ENCODE measurements around the gene ABHD17A. TPM values are rescaled to one million over a fixed set of nuclear protein-coding genes. Genes with fewer than 3 reads are reported as not detected.

The ABHD17A gene
- total and polyA plus RNA-seq, 9 of the 15 experiments (the other 6 are each of a cell fraction or from before 2014, with no cell fraction given), result 0.04 to 135 (median 21.8) TPM; not detected in 1

GRCh38 chr19:1856698-1857603, 28.3 kb downstream of the ABHD17A start (continued):
- no peak for TF ChIP-seq IRF2 (CRISPR knock-in tag; IDR thresholded peaks at IDR 0.05)
- TF ChIP-seq PRMT5 (CRISPR knock-in tag; IDR thresholded peaks at IDR 0.05), result no peak
- TF ChIP-seq EP400 (IDR thresholded peaks at IDR 0.05), result peak; percentile 55
- 0 out of 2 replicates have a peak, but pooled peaks have one; percentile 7 for TF ChIP-seq ZNF589 (CRISPR knock-in tag; IDR thresholded peaks at IDR 0.05; ENCODE audit: low read depth)
- TF ChIP-seq CBFA2T2 (conservative IDR thresholded peaks at IDR 0.05), result no peak
- TF ChIP-seq TBL1XR1 (IDR thresholded peaks at IDR 0.05; ENCODE audit: low read length in 2 of 2), result no peak
- no peak for TF ChIP-seq ZNF124 (CRISPR knock-in tag; IDR thresholded peaks at IDR 0.05)
- TF ChIP-seq KDM4B (IDR thresholded peaks at IDR 0.05; ENCODE audit: borderline replicate concordance in 2 of 2, low read depth in 1 of 2), result no peak; a peak in 2 of 4 replicates
- TF ChIP-seq ZBTB9 (CRISPR knock-in tag; IDR thresholded peaks at IDR 0.05), result 0 out of 2 replicates have a peak, but pooled peaks have one; percentile 52
- TF ChIP-seq HINFP (tag; conservative IDR thresholded peaks at IDR 0.05; ENCODE audit: low read depth), result no peak
- TF ChIP-seq TSHZ1 (CRISPR knock-in tag; IDR thresholded peaks at IDR 0.05), result no peak
- TF ChIP-seq ZBTB2 (IDR thresholded peaks at IDR 0.05), result peak; percentile 88; the same call in 1 of the 2 replicates
- TF ChIP-seq ZNF280A (IDR thresholded peaks at IDR 0.05; ENCODE audit: low read depth, partially characterized antibody), result no peak
- no peak for TF ChIP-seq LEF1 (IDR thresholded peaks at IDR 0.05)

Measured in K562 (cell line).